Kidney capillary endothelial cell (primary cell): ENCODE measurements around the gene CITED4.
"Not testable (repeated sequence)": the region's sequence is repeated elsewhere in the genome, so short reads cannot be mapped to it uniquely, and the experiment has no call there.

Source experiments
- DNase-seq: peaks from one replicate; pipeline ENCODE4 v3.0.0-alpha.2; 2018; ENCODE audit warnings: low spot score

The CITED4 gene, protein sequence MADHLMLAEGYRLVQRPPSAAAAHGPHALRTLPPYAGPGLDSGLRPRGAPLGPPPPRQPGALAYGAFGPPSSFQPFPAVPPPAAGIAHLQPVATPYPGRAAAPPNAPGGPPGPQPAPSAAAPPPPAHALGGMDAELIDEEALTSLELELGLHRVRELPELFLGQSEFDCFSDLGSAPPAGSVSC

GRCh38 chr1:40862008-40862863 is at the start of gene CITED4:
Gene CITED4, minus strand, starts transcription at chr1:40862363. Its CDS starts 236 bp downstream, at chr1:40862127.
- DNase-seq = peak; percentile 92

- DNase-seq = no peak
These were observed 48.9 kb upstream of the CITED4 start for GRCh38 chr1:40911105-40911504.

- no peak for DNase-seq
These were observed 47.1 kb upstream of the CITED4 start for GRCh38 chr1:40909281-40909680.

DNA sequence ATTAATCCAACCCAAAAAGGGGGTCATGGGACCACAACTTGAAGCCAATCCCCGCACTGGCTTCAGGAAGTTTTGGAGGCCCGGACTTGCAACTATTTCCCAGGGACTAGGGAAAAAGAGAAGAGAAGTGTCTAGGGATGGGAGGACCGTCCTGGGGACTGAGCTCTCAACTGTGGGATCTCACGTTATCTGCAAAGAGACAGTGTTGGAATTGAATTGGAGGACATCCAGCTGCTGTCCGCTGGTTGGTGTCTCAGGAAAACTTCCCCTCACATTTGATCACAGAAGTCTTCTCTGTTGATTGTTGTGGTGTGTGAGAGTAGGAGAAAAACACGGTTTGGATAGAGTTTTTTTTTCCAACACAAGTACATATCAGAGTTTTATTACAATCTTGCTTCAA is 46.2 kb upstream of the CITED4 start:
- no peak for DNase-seq

DNA sequence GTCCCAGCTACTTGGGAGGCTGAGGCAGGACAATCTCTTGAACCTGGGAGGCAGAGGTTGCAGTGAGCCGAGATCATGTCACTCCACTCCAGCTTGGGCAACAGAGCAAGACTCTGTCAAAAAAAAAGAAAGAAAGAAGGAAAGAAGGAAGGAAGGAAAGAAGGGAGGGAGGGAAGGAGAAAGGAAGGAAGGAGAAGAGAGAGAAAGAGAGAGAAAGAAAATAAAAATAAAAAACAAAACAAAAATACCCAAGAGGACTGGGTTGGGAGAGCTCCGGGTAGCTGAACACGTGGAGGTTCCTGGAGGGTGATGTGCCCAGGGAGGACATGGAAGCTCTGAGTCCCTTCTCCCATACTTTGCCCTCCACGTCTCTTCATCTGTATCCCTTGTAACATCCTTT is 45.7 kb upstream of the CITED4 start:
- no peak for DNase-seq

- DNase-seq = no peak
These were observed 44.7 kb upstream of the CITED4 start for GRCh38 chr1:40906781-40907400.

- DNase-seq = no peak
These were observed 42.9 kb upstream of the CITED4 start for GRCh38 chr1:40905061-40905460.

DNA sequence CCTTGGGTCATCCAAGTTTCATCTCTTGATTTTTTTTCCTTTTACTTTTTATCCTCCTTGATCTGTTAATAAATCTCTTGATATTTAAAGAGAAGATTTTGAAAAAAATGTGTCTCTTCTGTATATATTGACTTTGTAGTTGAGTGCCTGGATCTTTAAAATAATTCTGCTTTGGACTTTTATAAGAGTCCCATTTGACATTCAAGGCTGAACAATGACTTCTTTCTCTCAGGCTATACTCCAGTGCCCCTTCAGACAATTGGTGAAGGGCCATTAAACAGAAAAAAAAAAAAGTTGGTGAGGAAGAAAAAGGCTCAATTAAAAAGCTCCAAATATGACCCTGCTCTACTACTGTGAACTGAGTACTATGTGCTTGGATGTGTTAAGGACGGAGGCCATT is 40.9 kb upstream of the CITED4 start:
- no peak for DNase-seq

DNA sequence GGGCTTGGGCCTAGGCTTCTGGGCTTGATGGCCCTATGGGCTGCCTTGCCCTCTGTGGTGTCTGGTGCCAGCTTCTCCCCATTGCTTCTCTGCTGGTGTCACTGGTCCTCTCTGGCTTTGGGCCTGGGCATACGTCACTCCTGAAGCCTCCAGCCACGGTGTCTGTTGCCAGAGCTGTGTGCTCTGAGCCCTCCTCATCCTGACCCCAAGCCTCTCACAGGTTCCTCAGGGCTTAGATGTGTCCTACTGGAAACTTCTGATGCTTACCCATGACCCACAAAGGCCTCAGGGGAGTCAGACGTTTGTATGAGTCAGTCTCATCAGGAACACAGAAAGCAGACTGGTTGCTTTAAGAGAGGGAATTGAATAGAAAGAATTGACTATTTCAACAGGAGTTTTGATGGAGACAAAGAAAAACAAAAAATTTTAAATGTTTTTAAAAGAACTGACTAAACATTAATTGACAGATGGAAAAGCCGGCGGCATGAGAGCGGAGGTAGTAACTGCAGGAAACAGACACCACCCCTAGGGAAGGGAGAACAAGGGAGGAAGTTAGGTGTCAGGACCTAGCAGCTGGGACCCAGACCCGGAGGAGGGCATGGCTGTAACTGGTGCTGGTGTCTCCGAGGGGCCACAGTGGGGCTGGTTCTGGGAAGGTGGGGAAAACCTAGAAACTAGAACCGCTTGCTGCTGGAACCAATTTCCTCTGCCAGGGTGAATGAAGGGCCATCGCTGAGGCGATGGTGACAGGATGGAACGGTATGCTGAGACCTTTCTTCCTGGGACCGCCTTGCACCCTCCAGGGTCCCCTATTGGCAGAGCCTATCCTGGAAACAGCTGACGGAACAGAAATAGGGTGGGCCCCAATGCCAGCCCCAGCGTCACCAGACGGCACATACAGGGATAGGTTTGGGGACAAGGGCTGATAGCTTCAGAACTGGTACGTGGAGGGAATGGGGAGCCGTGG is 40.0 kb upstream of the CITED4 start:
- DNase-seq = peak; percentile 38

GRCh38 chr1:40899230-40899870 is 37.2 kb upstream of the CITED4 start:
- DNase-seq = no peak

- DNase-seq = no peak
These were observed 36.3 kb upstream of the CITED4 start for GRCh38 chr1:40898431-40898901.

DNA sequence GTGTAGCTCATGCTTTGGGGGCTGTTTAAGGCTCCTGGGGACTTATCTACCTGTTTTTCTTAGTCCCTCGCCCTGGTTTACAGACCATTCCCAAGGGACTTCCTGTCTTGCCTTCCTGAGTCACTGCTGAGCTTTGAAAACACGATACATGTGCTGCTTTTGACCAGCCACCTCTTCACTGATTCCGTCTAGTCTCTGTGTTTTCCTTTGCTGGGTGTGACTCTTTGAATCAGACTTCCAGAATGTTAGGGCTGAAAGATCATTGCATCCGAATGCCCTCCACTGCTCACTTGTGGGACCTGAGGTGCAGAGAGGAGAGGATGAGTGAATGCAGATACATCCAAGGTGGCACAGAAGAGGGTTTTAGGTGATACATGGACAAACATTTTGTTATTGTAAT is 35.4 kb upstream of the CITED4 start:
- peak; percentile 27 for DNase-seq

GRCh38 chr1:40896482-40896881 is 34.3 kb upstream of the CITED4 start:
- DNase-seq = no peak

GRCh38 chr1:40895601-40896000 is 33.4 kb upstream of the CITED4 start:
- DNase-seq = no peak

GRCh38 chr1:40894858-40895257 is 32.7 kb upstream of the CITED4 start:
- DNase-seq = not testable (repeated sequence)

- no peak for DNase-seq
These were observed 32.3 kb upstream of the CITED4 start for GRCh38 chr1:40894455-40894854.

DNA sequence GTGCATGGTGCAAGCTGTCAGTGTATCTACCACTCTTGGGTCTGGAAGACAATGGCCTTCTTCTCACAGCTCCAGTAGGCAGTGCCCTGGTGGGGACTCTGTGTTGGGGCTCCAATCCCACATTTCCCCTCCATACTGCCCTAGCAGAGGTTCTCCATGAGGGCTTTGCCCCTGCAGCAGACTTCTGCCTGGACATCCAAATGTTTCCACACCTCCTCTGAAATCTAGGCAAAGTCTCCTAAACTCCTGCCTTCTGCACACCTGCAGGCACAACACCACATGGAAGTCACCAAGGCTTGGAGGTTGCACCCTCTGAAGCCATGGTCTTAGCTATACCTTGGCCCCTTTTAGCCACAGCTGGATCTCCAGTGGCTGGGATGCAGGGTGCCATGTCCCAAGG is 31.8 kb upstream of the CITED4 start:
- no peak for DNase-seq

DNA sequence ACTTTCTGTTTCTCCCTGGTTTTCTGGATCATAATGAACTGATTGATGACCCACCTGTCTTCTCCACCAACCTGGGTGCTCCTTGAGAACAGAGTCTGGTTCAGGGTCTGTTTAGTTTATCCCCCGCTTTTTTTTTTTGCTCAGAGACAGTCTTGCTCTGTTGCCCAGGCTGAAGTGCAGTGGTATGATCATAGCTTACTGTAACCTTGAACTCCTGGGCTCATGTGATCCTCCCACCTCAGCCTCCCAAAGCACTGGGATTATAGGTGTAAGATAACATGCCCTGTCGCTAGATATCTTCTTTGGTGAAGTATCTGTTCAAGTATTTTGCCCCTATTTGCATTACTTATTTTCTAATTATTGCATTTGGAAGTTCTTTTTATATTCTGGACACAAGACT is 30.2 kb upstream of the CITED4 start:
- DNase-seq = no peak

- no peak for DNase-seq
These were observed 28.6 kb upstream of the CITED4 start for GRCh38 chr1:40890771-40891170.

- no peak for DNase-seq
These were observed 25.5 kb upstream of the CITED4 start for GRCh38 chr1:40887652-40888051.

GRCh38 chr1:40887012-40887378 is 24.8 kb upstream of the CITED4 start:
- DNase-seq = no peak
